ENCODE measurements around the gene RAB7B.
"Not testable (repeated sequence)": the region's sequence is repeated elsewhere in the genome, so short reads cannot be mapped to it uniquely, and the experiment has no call there.

Gene RAB7B, protein sequence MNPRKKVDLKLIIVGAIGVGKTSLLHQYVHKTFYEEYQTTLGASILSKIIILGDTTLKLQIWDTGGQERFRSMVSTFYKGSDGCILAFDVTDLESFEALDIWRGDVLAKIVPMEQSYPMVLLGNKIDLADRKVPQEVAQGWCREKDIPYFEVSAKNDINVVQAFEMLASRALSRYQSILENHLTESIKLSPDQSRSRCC

DNA sequence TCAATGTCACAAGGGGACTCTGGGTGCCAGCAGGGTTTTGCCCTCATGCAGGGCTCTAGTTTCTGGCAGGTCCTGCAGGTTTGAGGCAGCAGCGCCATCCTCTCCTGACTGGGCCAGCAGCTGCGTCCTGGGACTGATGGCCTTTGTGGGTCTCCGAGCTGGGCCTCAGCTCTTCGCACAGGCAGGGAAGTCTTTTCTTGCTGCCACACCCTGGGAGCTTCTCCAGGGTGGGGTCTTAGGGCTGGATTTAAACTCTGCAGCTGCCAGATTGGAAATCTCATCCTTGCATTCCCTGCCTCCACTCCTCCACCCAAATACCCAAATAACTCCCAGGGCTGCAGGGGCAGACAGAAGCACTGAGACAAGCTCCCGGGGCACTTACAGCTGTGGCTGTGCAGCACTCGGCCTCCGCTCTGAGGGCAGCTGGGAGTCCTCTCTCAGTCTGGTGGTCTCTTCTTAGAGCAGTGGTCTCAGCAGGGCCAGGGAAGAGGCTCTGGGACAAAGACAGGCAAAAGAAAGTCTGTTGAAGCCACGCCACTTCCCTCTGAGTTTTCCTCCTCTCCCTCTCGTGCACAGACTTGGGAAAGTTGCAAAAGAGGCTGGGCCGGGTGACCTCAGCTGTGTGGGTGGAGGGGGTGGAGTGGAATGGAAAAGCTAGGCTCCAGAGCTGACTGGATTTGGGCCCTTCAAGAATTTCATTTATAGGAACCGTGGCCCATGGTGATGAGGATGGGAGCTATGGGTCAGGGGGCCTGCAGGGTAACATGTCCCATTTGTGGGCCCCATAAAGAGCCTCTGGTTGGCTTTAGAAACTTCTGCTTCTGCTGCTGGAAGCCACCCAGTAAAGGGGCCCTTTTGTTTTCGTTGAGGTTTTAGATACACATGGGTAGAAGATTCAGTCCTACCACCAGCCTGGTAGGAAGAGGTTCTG, at the start of gene RAB7B:
RAB7B (minus strand) TSS at position 525 of the 931 bp plus-strand sequence. CDS start 9,260 bp downstream, outside the sequence.
- no peak for DNase-seq

DNA sequence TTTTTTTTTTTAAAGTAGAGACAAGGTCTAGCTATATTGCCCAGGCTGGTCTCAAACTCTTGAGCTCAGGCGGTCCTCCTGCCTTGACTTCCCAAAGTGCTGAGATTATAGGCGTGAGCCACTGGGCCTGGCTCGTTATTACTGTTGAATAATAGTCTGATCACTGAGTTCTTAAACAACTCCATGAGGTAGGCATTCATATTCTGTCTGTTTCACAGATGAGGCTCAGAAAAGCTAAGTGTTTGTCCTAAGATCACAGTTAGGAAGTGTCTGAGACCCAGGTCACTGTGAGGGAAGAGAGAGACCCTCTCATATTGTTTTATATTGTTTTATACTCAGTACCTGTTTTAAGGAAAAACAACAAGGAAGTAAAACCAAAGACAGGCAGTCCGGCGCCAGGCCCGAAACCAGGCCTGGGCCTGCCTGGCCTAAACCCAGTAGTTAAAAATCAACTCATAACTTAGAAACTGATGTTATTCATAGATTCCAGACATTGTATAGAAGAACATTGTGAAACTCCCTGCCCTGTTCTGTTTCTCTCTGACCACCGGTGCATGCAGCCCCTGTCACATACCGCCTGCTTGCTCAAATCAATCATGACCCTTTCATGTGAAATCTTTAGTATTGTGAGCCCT, 49.2 kb upstream of the RAB7B start:
- not testable (repeated sequence) for DNase-seq

DNA sequence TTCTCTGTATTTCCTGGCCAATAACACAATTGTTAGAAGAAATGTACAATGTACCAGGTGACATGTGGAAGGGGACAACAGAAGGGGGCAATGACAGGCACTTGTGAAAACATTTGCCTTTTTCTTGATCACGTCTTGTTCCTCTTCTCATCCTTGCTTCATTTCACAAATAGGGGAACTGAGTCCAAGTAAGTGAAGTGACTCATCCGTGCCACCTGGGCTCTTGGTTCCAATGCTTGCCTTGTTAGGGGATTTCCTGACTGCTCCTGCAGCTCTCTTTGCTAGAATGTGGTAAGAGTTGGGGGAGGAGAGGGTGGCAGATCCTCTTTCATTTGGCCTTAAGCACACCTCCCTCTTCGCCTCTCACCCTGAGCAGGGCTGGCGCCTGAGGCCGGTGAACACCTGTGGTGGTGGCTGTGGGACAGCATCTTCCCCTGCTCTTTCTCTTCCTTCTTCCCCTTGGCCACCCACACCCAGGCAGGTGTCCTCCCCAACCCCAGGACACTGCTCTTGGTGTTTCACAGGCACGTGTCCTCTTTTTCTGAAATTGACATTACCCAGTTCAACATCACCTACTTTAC, 47.5 kb upstream of the RAB7B start:
- DNase-seq, result no peak

DNA sequence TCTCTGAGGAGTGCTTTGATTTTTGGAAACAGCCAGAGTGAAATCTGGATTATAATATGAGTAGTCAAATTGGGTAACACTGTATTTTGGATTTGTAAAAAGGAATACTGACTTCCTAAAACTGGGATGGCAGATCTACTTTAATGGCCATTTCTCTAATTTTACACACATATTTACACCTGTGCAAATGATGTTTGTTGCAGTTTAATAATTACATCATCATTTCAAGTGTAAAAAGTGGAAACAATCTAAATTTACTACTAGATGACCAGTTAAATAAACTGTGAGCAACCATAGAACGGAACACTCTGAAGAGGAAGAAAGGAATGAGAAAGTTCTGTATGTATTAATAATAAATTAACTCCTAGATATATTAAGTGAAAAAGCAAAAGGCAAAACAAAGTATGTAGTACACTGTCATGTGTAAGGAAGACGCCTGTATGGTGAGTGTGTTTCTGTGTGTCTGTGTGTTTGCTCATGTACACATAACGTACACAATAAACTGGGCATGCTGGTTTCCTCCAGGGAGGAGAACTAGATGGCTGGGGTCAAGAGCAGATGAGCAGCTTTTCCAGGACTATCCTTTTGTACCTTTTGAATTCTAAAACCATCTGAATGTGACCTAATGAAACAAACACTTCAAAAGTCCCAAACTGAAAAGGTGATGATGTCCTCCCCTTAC, 46.9 kb upstream of the RAB7B start:
- no peak for DNase-seq

DNA sequence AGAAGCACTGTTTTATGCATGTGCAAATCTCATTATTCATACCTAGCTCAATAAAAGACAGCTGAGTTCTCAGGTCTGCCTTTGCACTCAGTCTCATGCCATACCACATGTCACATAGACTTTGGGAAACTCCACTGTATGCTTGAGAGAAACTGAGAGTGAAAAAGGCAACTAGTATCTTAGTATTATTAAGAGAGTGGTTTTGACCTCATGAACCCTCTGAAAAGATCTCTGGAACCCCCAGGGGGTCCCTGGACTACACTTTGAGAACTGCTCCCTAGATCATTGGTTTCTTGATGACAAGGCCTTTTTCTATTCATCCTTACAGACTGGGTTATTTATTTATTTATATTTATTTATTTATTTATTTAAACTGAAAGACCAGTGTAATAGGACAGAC, 46.1 kb upstream of the RAB7B start:
- DNase-seq, result no peak

DNA sequence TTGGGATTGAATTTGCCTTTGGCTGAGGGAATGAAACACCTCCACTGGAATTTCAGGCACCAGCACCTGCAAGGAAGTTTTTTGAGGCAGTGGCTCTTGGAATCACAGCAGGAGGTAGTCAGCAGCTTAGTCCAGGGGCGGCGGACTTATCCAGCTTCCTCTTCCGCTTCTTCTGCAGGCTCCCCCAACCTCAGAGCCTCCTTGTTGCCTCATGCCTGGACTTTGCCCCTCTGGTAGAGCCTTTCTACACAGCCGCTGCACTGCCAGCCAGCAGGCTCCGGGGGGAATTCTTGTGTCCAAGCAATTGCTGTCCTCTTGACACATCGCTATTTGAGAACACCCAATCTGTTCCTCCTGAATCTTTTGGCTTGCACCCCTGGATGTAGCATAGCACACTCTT, 45.4 kb upstream of the RAB7B start:
- no peak for DNase-seq

DNA sequence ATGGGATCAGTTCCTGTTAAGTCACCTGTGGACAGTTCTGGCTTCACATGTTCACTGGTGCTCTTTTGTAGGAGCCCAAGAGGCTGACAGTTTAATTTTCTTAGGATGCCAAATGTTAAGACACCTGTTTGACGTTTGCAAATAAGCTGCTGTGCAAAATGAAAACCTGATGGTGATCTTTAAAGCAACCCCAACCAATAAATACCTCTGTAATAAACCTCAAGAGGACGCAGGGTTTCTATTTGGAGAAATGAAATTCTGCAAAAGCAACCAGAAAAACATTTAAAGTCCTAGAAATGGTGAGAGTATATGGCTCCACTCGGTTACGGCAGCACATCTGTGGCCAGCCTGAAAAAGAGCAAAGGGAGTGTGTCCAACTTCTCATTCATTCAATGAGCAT, 44.1 kb upstream of the RAB7B start:
- DNase-seq, result no peak

DNA sequence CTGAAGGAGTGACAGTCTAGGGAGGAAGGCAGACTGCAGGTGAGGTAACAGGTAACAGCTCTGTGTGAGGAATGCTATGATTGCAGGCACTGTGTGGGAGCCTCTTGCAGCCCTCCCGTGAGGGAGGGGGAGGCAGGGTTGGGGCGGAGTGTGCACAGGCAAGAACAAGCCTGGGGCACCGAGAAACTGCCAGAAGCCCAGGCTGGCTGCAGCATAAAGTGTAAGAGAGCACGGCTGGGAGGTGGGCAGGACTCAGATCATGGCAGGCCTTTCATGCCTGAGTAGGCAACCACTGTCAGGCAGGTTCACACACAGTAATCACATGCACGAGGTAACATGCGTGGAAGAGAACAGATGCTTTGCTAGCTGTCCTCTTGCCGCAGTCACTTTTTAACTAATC, 38.4 kb upstream of the RAB7B start:
- DNase-seq, result peak; percentile 21

DNA sequence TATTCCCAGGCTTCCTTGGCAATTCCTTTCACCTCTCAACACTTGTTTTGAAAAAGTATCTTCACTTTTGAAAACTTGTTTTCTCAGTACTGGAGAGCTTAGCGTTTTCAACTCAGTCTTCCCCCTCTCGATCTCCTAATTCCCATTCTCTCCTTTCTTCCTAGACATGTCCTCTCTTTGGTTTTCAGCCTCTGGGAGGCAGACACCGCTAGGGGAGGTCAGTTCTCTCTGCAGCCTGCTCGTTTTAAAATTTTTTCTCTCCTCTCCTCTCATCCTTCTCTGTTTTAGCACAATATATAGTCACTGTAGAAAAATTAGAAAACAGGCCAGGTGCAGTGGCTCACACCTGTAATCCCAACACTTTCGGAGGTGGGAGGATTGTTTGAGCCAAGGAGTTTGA, 37.1 kb upstream of the RAB7B start:
- no peak for DNase-seq

DNA sequence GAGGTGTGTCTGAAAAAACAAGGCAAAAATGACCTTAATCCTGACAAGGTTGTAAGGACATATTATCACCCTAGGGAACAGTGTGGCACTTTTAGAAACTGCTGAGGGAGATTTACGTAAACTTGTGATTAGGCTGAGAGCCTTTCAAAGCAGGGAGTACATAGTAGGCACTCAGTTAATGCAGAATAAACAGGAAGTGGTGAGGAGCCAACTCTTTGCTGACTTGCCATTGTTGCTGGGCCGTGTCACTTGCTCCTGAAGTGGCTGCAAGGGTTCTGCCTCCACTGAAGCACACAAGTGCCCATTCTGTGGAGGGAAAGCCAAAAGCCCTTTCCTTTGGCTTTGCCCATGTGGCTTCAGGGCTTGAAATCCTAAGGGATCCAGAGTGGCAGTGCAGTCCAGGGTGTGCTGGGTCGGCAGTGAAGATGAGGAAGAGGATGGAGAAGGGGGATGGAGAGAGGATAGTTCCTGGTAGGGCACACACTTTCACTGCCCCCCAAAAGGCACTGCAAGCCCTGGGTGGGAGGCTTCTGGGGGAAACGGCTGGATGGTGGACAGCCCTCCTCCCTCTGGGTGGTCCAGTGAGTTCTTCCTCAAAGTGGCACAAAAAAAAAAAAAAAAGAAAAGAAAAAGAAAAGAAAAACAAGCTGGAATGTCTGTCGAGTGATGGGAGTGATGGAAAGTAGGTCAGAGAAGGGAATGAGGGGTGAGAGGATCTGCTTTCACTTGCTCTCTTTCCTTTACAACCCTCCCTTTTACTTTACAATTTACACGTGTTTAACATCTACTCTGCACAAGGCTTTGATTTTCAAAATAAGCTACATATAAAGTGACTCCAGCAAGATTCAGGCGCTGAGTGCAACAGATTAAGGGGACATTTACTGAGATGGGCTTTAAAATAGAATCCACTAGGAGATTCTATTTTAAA, 36.1 kb upstream of the RAB7B start:
- DNase-seq, result no peak

DNA sequence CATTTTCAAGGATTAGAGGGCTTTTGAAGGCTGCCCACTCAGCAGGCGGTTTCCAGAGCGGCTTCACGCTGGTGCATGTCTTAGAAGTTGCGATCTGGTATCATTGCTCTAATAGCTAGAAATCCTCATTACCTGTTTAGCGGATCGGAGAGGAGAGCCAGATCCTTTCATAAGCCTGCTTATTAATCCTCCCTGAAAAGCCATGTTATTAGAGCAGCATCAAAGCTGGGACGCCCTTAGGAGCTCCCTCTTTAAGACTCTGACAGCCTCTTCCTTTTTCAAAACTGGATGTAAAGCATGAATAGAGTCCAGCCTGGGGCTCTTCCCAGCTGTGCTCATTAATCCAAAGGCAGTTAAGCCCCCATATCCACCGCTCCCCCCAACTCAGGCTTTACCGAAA, 34.4 kb upstream of the RAB7B start:
- no peak for DNase-seq

DNA sequence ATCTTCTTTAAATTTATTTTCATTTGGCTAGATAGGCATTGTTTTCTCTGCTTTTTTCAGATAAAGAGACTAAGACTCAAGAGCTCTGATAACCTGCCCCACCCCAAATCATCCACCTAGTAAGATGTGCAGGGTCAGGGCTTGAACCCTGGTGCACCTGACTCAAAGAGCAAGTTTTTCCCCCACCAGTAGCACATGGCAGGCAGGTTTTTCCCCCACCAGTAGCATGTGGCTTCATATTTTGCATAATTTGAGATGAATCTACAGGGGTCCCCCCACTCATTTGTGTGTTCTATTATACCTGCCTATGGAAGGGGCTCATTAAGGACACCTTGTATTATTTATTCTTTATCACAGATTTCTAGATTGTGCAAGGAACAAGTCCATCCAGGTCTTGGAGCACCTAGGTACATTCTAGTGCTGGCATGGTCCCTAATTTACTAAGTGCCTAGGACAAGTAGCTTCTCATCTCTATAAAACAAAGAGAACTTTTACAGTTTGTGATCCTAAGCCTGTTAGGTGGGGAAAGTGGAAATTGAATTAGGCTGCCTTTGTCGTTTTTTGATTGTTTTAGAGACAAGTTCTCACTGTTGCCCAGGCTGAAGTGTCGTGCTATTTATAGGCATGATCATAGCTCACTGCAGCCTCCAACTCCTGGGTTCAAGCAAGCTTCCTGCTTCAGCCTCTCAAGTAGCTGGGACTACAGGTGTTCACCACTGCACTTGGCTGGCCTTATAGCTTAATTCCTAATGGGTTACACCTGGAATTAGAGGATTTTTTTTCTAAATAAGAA, 33.7 kb upstream of the RAB7B start:
- no peak for DNase-seq

DNA sequence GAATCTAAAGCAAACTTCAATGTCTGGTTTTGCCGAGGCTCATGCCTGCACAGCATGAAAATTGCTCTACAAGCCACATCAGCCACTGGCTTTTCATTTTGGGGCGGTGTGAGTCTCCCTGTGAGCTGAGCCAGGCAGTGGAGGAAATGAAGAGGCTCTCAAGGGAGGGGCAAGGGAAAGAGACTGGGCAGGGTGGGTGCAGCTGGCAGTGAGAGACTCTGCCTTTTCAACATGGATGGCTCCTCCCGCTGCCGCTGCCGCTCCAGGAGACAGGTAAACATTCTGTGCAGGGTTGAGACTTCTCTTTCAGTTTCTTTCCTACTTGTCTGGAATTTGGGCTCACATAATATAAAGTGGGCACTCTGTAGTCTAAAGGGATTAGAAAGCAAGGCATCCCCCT, 31.8 kb upstream of the RAB7B start:
- DNase-seq, result no peak

DNA sequence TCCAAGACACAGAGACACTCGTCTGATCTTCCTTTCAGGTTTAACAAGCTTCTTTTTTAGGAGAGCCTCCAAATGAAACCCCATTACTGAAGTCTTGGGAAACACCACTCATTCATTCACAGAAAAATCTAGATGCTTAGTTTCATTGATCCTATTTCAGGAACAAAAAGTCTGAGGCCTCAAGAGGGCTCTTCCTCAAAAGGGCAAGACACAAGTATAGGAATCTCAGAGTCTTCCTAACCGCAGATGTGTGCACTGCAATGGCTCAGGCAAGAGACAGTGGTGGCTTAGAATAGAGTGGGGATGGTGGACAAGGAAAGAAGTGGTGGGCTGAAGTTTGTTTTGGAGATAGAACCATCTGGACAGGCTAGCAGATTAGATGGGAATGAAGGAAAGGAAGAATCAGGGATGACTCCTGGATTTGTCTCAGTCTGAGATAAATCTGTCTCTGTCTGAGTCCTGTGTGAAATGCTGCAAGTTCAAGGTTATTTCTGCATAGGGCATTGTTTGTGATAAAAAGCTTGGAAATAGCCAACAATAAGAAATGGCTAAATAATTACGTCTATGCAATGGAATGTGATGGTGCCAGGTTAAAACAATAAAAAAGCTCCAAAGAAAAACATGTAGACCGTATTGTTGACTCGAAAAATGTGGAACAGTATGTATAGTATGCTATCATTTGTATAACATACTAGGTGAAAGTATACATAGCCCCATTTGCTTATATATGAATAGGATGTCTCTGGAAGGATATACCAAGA, 29.4 kb upstream of the RAB7B start:
- no peak for DNase-seq

DNA sequence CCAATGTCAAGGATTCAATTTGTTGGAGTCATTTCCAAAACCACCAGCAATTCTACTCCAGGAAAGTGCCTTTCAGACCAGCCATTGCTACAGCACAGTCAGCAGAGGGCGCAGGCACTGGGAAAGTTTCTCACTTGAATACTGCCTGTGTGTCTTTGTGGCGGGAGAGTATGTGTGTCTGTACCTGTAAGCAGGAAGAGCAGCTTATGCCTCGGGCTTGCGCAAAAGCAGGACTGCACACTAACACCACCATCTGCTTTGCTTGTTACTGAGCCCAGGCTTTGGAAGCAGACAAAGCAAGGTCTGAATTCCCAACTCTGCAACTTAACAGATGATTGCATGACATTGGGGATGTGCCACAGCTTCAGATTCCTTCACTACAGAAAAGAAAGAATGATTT, 27.5 kb upstream of the RAB7B start:
- DNase-seq, result peak; percentile 81

DNA sequence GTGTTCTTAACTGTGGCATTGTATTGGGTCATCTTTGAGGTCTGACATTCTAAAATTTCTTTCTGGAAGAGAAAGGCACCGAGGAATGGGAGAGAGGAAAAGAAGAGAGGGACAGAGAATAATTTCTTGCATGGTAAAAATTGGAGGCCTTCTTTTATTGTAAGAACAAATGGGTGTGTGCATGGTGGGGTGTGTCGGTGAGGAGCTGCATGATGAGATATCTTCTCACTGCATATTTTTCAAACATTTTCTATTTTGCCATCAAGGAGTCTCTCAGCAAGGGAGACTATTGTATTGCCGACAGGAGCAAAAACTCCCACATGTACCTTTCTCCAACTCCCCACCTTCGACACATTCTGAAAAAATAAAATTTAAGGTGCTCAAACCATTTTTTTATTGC, 27.0 kb upstream of the RAB7B start:
- DNase-seq, result no peak

DNA sequence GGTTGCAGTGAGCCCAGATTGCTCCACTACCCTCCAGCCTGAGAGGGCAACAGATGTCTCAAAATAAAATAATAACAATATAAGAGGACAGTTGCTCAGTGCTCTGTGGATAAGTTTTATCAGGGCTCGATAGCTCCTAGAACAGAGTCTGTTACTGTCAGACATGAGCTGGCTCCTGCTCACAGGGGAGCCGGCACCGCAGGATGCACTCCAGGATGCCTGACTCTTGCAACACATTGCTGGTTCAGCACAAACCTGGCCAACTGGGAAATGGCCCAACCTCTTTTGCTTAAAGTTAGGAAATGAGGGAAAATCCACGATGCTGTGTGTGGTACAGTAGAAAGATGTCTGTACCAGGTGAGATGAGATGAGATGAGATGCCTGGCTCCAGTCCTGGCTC, 26.3 kb upstream of the RAB7B start:
- DNase-seq, result no peak

DNA sequence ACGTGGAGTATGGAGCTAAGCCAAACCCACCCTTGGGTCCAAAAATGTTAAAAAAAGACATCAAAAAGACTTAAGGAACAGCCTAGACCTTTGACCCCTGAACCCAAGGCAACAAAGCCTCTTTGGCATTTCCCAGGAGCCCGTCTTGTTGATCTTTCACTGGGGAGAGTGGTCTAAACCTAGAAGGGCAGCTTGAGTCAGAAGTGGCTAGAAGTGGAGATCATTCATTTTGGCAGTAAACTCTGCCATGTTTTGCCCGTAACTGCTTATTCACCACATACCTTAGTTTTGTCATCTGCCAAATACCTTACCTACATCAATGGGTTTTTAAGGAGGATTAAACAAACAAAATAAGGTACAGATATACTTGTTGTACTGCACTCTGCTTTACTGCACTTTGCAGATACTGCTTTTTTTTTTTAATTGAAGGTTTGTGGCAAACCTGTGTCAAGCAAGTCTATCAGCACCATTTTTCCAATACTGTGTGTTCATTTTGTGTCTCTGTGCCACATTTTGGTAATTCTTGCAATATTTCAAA, 22.2 kb upstream of the RAB7B start:
- DNase-seq, result no peak

DNA sequence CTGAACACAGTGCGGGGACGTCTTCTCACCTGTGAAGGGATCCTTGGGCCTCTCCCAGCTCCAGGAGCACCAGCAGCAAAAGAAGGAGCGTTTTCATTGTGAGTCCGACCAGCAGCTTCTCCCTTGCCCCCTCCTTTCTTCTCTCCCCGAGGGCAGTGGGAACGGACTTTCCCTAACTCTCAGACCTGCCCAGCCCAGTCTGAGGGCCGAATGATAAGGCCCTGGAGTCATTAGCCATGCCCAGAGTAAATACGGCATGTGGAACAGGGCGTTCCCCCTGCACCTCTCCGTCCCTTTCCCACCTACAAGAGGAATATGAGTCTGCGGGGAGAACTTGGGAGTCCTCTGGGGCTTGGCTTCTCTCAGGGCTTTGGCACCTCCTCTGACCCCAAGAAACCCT, 20.5 kb upstream of the RAB7B start, which contains the start of gene CTSE:
CTSE (minus strand) TSS at position 201 of the 400 bp plus-strand sequence; CDS start at position 97, 104 bp downstream.
- DNase-seq, result no peak

DNA sequence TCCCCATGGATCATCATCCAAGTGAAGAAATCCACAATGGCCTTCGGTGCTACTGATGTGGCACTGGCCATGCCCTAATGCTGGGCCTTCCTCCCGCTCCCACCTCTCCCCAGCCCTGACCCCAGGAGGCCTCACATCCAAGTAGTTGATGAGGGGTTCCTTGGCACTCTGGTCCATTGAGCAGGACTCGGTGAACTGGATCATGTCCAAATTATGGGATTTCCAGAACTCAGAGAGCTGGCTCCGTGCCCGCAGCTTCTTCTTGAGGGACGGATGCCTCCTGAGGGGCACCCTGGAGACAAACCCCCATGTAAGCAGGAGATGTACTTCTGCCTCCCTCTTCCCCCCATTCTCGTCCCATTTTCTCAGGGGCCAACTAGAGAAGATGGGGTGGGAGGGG, 19.6 kb upstream of the RAB7B start:
- no peak for DNase-seq
